GM12875 (cell line): ENCODE data around the gene INTS12.
"Not testable (repeated sequence)": the region's sequence is repeated elsewhere in the genome, so short reads cannot be mapped to it uniquely, and the experiment has no call there.

Source experiments
- H3K4me3 ChIP-seq: one replicate; pipeline ENCODE4 v1.5.1; 2011; ENCODE audit warnings: low read depth, low read length, control low read depth
- TF ChIP-seq, protein P1 (sequence below): IDR thresholded peaks from 2 replicates; pipeline ENCODE4 v1.5.1; 2011; ENCODE audit warnings: low read depth, mild to moderate bottlenecking, control low read depth, inconsistent platforms, low read length, moderate library complexity, borderline replicate concordance; ENCODE audit not compliant: insufficient read depth

Gene INTS12

DNA sequence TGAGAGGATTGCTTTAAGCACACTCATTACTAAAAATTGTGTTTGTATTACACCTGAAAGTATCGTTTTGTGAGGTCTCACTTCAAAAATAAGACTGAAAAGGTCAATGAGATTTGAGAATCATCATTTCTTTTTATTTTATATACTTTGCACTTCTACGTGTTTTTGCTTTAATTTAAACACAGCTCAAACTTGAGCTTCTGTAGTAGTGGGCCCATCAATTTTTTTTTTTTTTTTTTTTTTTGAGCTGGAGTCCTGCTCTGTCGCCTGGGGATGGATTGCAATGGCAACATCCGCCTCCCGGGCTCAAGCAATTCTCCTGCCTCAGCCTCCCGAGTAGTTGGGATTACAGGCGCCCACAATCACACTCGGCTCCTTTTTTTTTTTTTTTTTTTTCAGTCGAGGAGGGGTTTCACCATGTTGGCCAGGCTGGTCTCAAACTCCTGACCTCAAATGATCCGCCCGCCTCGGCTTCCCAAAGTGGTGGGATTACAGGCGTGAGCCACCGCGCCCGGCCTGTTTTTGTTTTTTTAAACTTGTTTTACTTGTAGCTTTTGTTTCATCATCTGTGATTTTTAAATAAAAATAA, 1.6 kb upstream of the INTS12 start:
- TF ChIP-seq, protein P1, sequence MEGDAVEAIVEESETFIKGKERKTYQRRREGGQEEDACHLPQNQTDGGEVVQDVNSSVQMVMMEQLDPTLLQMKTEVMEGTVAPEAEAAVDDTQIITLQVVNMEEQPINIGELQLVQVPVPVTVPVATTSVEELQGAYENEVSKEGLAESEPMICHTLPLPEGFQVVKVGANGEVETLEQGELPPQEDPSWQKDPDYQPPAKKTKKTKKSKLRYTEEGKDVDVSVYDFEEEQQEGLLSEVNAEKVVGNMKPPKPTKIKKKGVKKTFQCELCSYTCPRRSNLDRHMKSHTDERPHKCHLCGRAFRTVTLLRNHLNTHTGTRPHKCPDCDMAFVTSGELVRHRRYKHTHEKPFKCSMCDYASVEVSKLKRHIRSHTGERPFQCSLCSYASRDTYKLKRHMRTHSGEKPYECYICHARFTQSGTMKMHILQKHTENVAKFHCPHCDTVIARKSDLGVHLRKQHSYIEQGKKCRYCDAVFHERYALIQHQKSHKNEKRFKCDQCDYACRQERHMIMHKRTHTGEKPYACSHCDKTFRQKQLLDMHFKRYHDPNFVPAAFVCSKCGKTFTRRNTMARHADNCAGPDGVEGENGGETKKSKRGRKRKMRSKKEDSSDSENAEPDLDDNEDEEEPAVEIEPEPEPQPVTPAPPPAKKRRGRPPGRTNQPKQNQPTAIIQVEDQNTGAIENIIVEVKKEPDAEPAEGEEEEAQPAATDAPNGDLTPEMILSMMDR = no peak
- H3K4me3 ChIP-seq = no peak overlapping the region

DNA sequence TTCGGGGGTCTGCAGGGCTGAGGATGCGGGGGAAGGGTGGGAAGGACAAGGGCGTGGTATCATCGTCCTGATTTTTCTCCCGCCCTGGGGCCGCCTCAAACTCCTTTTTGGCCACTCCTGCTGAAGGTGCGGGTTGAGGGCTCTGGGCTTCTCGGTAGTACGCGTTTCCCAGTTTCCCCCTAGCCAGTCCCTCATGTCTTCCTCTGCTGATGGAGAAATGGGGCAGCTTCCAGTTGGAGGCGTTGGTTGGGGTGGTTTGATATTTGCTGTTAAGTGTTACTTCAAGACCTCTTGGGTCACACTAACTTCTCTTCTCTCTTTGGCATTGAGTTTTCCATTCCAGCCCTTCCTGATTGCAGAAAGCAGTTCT, 577 bp upstream of the INTS12 start:
- TF ChIP-seq, protein P1 = no peak

DNA sequence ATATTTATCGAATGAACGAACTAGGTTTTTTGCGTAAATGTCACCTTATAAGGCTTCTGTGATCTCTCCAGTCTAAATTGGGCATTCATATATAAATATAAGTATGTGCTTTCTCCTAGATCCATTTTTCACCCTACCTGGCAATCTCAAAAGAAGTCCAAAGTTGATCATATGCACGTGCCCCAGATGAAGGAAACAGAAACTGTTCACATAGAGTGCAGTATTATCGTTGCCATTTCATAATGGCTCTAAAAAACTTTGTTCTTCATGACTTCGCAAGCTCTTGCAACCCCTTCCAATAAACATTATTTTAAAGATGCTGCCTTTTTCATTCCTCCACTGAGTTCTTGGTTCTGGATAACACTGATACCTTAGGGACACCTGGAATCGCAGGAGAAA, 708 bp downstream of the INTS12 start:
- TF ChIP-seq, protein P1 = no peak
- peak overlapping the region; percentile 94 for H3K4me3 ChIP-seq

More for the DNA sequence above, 577 bp upstream of the INTS12 start:
- peak overlapping the region; percentile 94 for H3K4me3 ChIP-seq

DNA sequence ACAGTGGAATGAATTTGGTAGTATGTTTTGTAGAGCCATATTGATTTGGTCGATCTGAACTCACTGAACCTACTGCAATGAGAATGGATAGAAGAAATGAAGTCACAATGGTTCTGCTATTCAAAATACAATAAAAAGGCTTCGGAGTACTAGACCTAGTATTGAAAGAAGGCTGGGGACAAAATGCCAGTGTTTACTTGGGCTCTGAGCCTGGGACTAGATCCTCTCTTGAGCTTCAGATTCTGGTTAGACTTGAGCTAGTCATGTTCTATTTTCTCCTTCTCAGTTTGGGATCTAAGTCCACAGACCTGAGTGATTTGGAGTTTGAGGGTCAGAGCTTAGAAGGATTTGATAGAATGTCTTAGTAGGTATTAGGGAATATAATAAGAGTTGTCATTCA, 9.9 kb downstream of the INTS12 start:
- TF ChIP-seq, protein P1 = no peak
- no peak overlapping the region for H3K4me3 ChIP-seq

DNA sequence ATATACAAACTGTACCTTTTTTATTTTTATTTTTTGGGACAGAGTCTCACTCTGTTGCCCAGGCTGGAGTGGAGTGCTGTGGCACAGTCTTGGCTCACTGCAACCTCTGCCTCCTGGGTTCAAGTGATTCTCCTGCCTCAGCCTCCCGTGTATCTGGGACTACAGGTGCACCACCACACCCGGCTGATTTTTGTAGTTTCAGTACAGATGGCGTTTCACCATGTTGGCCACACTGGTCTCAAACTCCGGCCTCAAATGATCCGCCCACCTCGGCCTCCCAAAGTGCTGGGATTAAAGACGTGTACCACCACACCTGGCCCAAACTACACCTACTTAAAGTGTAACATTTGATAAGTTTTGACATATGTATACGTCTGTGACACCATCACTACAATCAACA, 12.7 kb downstream of the INTS12 start:
- not testable (repeated sequence) for H3K4me3 ChIP-seq

DNA sequence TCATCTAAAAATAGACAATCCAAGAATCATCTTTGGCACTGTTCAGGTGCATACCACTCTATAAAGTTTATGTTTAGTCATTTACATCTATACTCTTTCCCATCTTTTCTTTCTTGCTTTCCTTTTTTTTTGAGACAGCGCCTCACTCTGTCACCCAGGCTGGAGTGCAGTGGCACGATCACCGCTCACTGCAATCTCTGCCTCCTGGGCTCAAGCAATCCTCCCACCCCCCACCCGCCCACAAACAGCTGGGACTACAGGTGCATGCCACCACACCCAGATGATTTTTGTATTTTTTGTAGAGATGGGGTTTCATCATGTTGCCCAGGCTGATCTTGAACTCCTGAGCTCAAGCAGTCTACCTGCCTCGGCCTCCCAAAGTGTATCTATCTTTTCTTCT, 13.7 kb downstream of the INTS12 start:
- not testable (repeated sequence) for H3K4me3 ChIP-seq

DNA sequence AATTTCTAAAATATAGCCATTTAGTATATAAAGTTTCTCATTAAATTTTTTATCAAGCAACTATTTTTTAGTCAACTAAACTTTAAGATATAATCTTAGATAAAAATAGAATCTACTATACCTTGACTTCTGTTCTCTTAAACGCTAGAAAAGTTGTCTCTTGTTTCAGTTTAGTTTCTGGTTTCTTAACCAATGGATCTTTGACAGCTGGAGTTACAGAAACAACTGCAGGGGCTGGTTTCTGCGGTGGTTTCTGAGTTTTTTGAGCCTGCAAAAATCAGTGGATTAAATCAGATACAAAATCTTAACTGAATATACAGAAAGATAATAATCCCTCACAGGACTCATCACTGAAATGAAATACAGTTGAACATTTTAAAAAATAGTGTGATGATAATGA, 21.9 kb downstream of the INTS12 start:
- no peak overlapping the region for H3K4me3 ChIP-seq

DNA sequence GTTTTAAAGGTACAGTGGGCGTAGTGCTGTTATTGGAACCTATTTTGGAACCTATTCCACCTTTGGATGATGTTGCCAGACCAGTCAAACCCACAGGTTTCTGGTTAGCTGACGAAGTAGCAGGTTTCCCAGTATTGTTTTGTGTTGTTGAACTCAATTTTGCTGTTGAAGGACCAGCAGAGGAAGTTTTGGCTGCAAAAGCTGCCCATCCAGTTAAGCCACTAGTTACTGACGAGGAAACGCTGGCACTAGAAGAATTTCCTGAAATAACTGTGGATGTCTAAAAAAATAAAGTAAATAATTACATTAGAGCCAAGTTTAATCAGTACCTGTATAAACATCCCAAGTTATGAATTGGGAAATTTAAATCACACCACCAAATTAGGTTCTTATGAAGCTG, 25.5 kb downstream of the INTS12 start:
- TF ChIP-seq, protein P1 = no peak
- no peak overlapping the region for H3K4me3 ChIP-seq

More for the DNA sequence above, 21.9 kb downstream of the INTS12 start:
- TF ChIP-seq, protein P1 = no peak
